ENCODE measurements around the gene DENND2A. TPM values are rescaled to one million over a fixed set of nuclear protein-coding genes. Genes with fewer than 3 reads are reported as not detected.
"Not testable (repeated sequence)": the region's sequence is repeated elsewhere in the genome, so short reads cannot be mapped to it uniquely, and the experiment has no call there.

Gene DENND2A
- total RNA-seq, 1 donor from 2014 or later = 39.8 TPM

- H3K9me3 Mint-ChIP-seq (ENCODE audit: low read depth) = no peaks in the 10 kb centered on the region
- H3K4me1 Mint-ChIP-seq (ENCODE audit: low read depth) = peaks cover 5% of the 10 kb centered on the region
- DNase-seq (ENCODE audit: low spot score, unreplicated experiment) = no peak
- peaks cover 21% of the 10 kb centered on the region for H3K36me3 Mint-ChIP-seq (ENCODE audit: insufficient read depth)
- TF ChIP-seq CTCF (IDR thresholded peaks at IDR 0.05; ENCODE audit: unreplicated experiment) = no peak
- H3K4me3 Mint-ChIP-seq (ENCODE audit: low read depth) = no peak overlapping the region
- H3K27ac Mint-ChIP-seq = no peak overlapping the region
- no peaks in the 10 kb centered on the region for H3K27me3 Mint-ChIP-seq
Measured at GRCh38 chr7:140534743-140535142, 105.9 kb downstream of the DENND2A start.

- no peak for DNase-seq (ENCODE audit: low spot score, unreplicated experiment)
- no peak overlapping the region for H3K27ac Mint-ChIP-seq
- no peaks in the 10 kb centered on the region for H3K27me3 Mint-ChIP-seq
- no peaks in the 10 kb centered on the region for H3K9me3 Mint-ChIP-seq (ENCODE audit: low read depth)
- no peak overlapping the region for H3K4me3 Mint-ChIP-seq (ENCODE audit: low read depth)
- TF ChIP-seq CTCF (IDR thresholded peaks at IDR 0.05; ENCODE audit: unreplicated experiment) = no peak
- no peaks in the 10 kb centered on the region for H3K4me1 Mint-ChIP-seq (ENCODE audit: low read depth)
- H3K36me3 Mint-ChIP-seq (ENCODE audit: insufficient read depth) = peaks cover 15% of the 10 kb centered on the region
Measured at GRCh38 chr7:140533394-140533872, 107.2 kb downstream of the DENND2A start.

GRCh38 chr7:140529428-140529827 lies 111.2 kb downstream of the DENND2A start:
- not testable (repeated sequence) for H3K4me1 Mint-ChIP-seq (ENCODE audit: low read depth); H3K27me3 Mint-ChIP-seq; DNase-seq (ENCODE audit: low spot score, unreplicated experiment); H3K9me3 Mint-ChIP-seq (ENCODE audit: low read depth); H3K27ac Mint-ChIP-seq; H3K4me3 Mint-ChIP-seq (ENCODE audit: low read depth)
- peaks cover 12% of the 10 kb centered on the region for H3K36me3 Mint-ChIP-seq (ENCODE audit: insufficient read depth)

DNA sequence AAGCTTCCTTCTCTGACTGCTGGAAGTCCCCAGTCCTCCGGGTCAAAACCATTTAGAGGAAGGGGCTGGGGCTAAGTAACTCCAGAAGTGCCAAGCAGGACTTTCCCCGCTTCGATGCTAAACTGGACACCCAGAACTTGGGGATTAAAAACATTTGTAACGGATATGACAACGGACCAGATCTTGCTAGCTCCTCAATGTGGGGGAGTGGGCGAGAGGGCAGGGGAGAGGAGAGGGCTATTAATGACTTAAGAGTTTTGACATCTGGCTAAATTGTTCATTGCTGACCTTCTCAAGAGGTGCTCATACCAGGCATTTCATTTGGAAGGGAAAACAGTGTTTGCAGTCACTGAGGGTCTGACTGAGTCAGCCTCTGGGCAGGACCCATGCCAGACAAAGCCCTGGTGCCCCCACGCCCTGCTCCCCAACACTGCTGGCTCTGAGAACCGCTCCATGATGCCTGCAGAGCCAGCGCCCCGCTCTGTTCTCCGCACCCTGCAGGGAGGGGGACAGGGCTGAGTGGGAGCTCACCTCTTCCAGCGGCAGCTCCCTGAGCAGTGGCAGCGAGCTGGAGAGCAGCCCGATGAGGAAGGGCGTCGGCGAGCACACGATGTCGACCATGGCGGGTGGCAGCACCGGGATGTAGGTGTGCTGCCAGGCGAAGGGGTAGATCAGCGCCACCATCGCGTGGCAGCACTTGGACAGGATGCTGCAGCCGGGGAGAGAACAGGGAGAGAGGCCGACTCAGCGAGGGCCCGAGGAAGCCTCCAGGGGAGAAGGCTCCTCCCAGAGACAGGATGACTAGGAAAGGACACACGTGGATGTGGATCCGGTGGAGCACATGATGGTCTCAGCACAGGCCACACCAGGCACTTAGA lies 113.6 kb downstream of the DENND2A start:
- TF ChIP-seq CTCF (IDR thresholded peaks at IDR 0.05; ENCODE audit: unreplicated experiment) = no peak
- Mint-ChIP-seq H3K9me3 (ENCODE audit: low read depth) (no peaks in the 10 kb centered on the region), H3K4me1 (ENCODE audit: low read depth) (no peaks in the 10 kb centered on the region), H3K27me3 (no peaks in the 10 kb centered on the region), H3K36me3 (ENCODE audit: insufficient read depth) (peaks cover 10% of the 10 kb centered on the region), H3K4me3 (ENCODE audit: low read depth) (no peak overlapping the region), H3K27ac (no peak overlapping the region)
- no peak for DNase-seq (ENCODE audit: low spot score, unreplicated experiment)

GRCh38 chr7:140526214-140526613 lies 114.4 kb downstream of the DENND2A start:
- Mint-ChIP-seq H3K27ac (no peak overlapping the region), H3K4me1 (ENCODE audit: low read depth) (no peaks in the 10 kb centered on the region), H3K4me3 (ENCODE audit: low read depth) (no peak overlapping the region), H3K27me3 (no peaks in the 10 kb centered on the region), H3K36me3 (ENCODE audit: insufficient read depth) (peaks cover 11% of the 10 kb centered on the region), H3K9me3 (ENCODE audit: low read depth) (no peaks in the 10 kb centered on the region)
- no peak for TF ChIP-seq CTCF (IDR thresholded peaks at IDR 0.05; ENCODE audit: unreplicated experiment)
- no peak for DNase-seq (ENCODE audit: low spot score, unreplicated experiment)

DNA sequence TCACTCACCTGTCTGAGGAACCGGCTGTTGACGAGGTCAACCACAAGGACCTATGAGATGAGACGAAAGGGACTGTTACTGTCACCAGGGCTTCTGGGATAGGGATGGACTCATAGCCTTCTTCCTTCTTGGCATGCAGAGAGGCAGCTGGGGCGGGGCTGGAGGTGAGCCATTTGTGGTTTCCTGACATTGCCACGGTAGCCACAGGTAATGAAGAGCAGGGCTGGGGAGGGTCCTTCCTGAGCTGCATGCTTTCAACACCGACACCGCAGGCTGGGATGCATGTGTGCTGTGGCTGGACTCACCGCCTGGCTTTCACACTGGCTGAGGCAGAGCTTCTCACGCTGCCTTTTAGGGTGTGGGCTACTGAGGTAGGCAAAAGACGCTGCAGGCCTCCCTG lies 114.9 kb downstream of the DENND2A start:
- no peaks in the 10 kb centered on the region for H3K4me1 Mint-ChIP-seq (ENCODE audit: low read depth)
- H3K27me3 Mint-ChIP-seq = no peaks in the 10 kb centered on the region
- no peak for DNase-seq (ENCODE audit: low spot score, unreplicated experiment)
- H3K4me3 Mint-ChIP-seq (ENCODE audit: low read depth) = no peak overlapping the region
- no peak overlapping the region for H3K27ac Mint-ChIP-seq
- no peak for TF ChIP-seq CTCF (IDR thresholded peaks at IDR 0.05; ENCODE audit: unreplicated experiment)
- peaks cover 11% of the 10 kb centered on the region for H3K36me3 Mint-ChIP-seq (ENCODE audit: insufficient read depth)
- H3K9me3 Mint-ChIP-seq (ENCODE audit: low read depth) = no peaks in the 10 kb centered on the region

Measured in progenitor cell of endocrine pancreas (in vitro differentiated cells).